Activated CD8-positive, alpha-beta memory T cell treated with anti-CD3 and anti-CD28 coated beads for 4 hours (primary cell): Measurements from ENCODE around the gene CCDC152.
"Not testable (repeated sequence)": the region's sequence is repeated elsewhere in the genome, so short reads cannot be mapped to it uniquely, and the experiment has no call there.

ENCODE experiments used
- DNase-seq, 2 donors: peaks; one replicate each; pipeline ENCODE4 v3.0.0-alpha.2; 2020; ENCODE audit warnings: low read depth in 2 of 2

CCDC152 gene

DNA sequence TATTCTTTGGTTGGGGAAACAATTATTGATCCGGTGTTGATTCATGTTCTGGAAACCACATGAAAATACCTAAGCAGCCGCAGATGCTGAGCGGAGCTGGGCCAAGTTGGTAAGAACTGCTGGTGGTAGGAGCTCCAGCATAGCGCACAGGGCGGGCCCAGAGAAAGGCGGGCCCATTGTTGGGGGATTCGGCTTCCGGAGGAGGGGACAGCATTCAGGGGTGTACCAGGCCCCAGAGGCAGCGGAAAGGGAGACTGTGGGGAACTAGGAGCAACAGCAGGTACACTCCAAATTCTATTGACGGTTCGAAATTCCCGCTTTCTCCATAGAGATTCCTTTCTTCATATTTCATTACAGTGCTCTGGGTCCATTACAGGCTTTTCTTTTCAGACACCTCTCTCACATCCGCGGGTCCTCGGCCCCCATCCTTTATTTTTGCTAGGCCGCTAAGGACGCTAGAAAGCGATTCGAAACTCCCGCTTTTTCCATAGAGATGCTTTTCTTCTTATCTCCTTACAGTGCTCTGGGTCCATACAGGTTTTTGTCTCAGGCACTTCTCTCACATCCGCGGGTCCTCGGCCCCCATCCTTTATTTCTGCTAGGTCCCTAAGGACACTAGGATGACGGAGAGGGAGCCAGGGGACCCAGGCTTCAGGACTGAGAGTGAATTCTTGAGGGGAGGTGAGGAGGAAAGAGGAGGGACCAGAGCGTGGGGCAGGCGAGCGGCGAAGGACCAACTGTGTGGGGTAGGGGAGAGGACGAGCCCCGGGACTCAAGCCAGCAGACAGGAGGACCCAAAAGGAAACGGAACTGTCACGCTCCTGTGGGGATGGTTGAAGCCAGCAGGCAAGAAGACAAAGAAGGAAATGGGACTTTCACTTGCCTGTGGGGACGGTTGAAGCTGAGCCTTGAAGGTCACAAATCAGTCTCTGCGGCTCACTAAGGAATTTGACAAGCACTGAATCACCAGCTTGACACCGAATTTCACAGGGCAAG lies at the start of gene CCDC152:
Gene CCDC152, plus strand, starts transcription at position 213 of the 996 bp plus-strand sequence. CDS start 2,304 bp downstream, outside the sequence.
- peak; percentile 27 for DNase-seq

GRCh38 chr5:42715785-42716184 lies 40.8 kb upstream of the CCDC152 start:
- no peak for DNase-seq

- no peak for DNase-seq
Measured at GRCh38 chr5:42718591-42718990, 38.0 kb upstream of the CCDC152 start.

DNA sequence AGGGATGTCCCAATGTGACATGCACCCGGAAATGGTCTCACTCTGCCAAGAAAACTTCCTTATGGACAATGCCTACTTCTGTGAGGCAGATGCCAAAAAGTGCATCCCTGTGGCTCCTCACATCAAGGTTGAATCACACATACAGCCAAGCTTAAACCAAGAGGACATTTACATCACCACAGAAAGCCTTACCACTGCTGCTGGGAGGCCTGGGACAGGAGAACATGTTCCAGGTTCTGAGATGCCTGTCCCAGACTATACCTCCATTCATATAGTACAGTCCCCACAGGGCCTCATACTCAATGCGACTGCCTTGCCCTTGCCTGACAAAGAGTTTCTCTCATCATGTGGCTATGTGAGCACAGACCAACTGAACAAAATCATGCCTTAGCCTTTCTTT lies 37.6 kb upstream of the CCDC152 start:
- no peak for DNase-seq

- DNase-seq = no peak
Measured at GRCh38 chr5:42720251-42720650, 36.4 kb upstream of the CCDC152 start.

- no peak for DNase-seq
Measured at GRCh38 chr5:42721484-42721883, 35.1 kb upstream of the CCDC152 start.

DNA sequence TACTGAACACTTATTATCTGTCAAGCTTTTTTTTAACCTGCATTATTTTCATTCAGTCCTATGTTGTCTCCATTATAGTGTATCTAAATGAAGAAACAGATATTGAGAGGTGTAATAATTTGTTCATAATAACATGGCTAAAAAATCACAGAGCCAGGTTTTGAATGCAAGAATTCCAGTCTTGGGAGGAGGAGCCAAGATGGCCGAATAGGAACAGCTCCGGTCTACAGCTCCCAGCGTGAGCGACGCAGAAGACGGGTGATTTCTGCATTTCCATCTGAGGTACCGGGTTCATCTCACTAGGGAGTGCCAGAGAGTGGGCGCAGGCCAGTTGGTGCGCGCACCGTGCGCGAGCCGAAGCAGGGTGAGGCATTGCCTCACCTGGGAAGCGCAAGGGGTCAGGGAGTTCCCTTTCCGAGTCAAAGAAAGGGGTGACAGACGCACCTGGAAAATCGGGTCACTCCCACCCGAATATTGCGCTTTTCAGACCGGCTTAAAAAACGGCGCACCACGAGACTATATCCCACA lies 22.0 kb upstream of the CCDC152 start:
- not testable (repeated sequence) for DNase-seq

DNA sequence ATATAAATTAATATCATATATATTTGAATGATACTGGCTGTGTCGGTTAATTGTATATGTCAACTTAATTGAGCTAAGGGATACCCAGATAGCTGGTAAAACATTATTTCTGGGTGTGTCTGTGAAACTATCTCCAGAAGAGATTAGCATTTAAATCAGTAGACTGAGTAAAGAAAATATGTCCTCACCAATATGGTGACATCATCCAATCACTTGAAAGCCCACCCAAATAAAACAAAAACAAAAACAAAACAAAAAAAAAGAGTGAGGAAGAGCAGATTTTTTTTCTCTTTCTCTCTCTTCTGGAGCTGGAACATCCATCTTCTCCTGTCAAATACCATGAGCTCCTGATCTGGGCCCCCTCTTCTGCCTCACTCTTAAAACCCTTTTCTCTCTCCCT lies 15.7 kb upstream of the CCDC152 start:
- DNase-seq = no peak

DNA sequence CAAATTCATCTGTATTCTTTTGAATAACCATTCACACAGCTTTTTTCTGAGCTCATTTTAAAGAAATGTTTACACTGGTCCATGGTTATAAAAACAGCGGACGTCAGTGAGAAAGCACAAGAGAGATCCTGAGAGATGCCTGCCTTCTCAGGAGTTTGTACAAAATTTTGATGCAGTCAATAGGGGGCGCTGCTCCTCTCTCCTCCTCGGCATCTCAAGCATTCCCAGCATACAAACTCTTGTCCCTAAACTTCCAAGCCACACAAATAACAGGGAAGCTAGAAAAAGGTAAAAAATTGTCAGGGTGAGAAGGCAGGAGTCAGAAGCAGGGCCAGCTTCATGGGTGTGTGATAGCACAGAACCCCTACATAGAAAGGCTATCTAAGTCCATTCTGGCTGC lies 11.2 kb upstream of the CCDC152 start:
- no peak for DNase-seq

GRCh38 chr5:42745856-42746255 lies 10.8 kb upstream of the CCDC152 start:
- no peak for DNase-seq

- no peak for DNase-seq
Measured at GRCh38 chr5:42749020-42749419, 7.6 kb upstream of the CCDC152 start.

DNA sequence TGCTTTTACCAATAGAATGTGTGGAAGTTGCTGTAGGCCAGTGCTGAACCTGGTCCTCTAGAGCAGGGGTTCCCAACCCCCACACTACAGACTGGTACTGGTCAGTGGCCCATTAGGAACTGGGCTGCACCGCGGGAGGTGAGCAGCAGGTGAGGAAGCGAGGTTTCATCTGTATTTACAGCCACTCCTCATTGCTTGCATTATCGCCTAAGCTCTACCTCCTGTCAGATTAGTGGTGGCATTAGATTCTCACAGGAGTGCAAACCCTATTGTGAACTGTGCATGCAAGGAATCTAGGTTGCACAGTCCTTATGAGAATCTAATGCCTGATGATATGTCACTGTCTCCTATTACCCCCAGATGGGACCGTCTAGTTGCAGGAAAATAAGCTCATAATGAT lies 6.1 kb upstream of the CCDC152 start:
- no peak for DNase-seq

GRCh38 chr5:42751044-42751443 lies 5.6 kb upstream of the CCDC152 start:
- no peak for DNase-seq

DNA sequence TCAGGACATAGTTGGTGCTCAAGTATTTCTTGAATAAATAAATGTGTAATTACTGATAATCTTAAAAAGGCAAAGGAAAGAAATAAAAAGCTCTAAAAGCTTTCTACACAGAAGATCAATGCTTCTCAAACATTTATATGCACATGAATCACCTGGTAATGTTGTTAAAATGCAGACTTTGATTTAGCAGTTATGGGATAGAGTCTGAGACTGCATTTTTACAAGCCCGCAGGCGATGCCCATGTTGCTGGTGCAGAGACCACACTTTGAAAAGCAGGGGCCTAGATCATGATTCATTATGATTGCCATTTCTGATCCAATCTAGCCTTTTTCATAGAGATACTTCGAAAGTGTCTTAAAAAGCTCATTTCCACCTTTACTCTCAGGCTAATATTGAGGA lies 3.5 kb upstream of the CCDC152 start:
- DNase-seq = no peak

- DNase-seq = no peak
Measured at GRCh38 chr5:42759456-42759855, 2.8 kb downstream of the CCDC152 start.

DNA sequence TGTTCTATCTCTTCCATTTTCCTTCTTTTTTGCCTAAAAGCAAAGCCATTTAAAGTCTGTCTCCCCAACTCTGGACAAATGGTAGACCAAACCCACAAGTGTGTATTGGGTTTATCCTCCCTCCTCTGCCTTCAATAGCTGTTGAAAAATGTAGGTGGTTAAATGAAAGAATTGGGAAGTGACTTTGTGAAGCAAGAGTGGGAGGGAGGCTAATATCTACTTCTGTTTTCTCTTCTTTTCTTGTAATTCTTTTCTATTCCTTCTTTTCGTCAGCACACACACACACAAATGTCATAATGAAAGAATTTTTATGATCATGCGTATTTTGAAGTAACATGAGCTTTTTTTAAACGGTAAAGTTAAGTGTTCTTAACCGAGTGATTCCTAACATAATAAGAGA lies 3.8 kb downstream of the CCDC152 start:
- DNase-seq = no peak

GRCh38 chr5:42761791-42762190 lies 5.2 kb downstream of the CCDC152 start:
- no peak for DNase-seq

GRCh38 chr5:42767491-42768105 lies 11.0 kb downstream of the CCDC152 start:
- no peak for DNase-seq

DNA sequence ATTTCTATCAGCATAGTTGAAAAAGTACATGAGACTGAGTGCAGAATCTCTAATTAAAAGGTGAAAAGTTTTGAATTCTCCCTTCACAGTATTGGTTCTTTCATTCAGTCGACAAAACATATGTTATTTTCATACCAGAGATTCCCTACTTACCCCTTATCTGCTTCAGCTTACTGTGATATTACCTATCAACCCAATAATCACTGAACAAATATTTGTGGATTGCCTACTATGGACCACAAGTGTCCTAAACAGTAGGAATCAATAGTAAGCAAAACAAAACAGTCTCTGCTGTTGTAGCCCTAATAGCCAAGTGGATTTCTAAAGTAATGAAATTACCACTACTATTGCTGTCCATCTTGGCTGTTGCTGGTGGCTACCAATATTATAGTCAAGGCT lies 11.5 kb downstream of the CCDC152 start:
- DNase-seq = no peak

DNA sequence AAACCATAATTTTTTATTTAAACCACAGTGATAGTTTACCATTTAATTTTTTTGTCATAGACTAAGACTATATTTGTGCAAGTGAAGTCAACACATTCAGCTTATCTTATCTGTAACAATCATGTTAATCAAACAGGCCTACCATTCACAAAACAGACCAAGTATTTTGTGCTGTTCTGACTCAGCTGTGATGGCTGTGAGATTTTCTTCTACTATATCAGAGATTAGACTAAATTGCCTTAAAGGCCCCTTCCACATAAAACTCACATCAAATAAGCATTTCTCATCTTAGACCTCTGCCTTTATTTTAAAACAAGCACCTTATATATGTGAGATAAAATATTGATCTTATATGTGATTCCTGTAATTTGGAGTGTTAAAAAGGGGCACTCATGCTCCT lies 13.4 kb downstream of the CCDC152 start:
- no peak for DNase-seq

DNA sequence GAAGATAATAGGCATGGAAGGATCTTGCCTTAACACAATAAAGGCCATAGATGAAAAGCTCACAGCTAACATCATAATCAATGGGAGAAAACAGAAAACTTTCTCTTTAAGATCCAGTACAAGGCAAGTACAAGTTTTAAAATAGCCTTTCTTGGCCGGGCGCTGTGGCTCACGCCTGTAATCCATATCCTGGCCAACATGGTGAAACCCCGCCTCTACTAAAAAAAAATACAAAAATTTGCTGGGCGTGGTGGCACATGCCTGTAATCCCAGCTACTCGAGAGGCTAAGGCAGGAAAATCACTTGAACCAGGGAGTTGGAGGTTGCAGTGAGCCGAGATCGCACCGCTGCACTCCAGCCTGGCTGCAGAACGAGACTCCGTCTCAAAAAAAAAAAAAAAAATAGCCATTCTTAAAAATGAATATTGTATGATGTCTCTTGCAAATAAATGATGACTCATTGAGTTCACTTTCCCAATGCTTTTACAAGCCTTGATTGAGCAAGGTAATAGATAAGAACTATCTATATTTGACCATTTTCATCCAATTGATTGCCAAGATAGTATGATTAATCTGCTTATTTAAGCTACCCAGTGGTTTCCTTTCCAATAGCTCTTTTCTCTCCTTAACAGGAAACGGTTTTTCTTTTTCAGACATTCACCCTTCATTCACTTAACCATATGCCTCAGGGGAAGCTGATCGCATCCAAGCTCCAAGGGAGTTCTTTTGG lies 15.8 kb downstream of the CCDC152 start:
- no peak for DNase-seq

DNA sequence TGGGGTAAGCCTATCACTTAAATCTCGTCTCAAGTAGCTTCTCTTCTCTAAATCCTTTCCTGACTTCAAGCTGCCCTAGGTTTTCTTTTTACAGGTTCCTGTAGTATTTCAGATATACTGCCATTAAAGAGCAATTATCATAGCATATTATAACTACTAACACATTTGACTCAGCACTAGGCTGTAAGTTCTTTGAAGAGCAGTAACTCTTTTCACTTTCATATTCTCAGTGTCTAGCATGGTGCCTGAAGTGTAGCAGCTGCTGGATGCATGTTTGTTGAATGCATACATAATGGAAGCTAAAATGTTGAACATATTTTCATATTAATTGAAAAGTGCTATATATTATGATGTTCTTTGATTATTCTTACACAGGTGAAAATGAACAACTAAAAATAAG lies 22.5 kb downstream of the CCDC152 start:
- no peak for DNase-seq
